ENCODE data around the gene CLEC20A.

CLEC20A gene

GRCh38 chr1:178477373-178477772 lies 19.4 kb downstream of the CLEC20A start:
- Mint-ChIP-seq H3K4me1 (peaks cover 7% of the 10 kb centered on the region), H3K9me3 (no peaks in the 10 kb centered on the region), H3K27ac (peak overlapping the region; percentile 29 to 74 (median 30)), H3K4me3 (no peak overlapping the region), H3K36me3 (ENCODE audit: low read depth) (peaks cover 26% of the 10 kb centered on the region), H3K27me3 (ENCODE audit: low read depth) (no peaks in the 10 kb centered on the region)
- TF ChIP-seq CTCF (IDR thresholded peaks at IDR 0.05; ENCODE audit: unreplicated experiment in 3 of 3) = no peak

- no peak for TF ChIP-seq CTCF (IDR thresholded peaks at IDR 0.05; ENCODE audit: unreplicated experiment in 3 of 3)
- peak overlapping the region in 2 of 3 experiments; percentile 9 to 93 for H3K27ac Mint-ChIP-seq
- peaks cover 21% of the 10 kb centered on the region for H3K4me1 Mint-ChIP-seq
- no peak overlapping the region for H3K4me3 Mint-ChIP-seq
- peaks cover 26% of the 10 kb centered on the region for H3K36me3 Mint-ChIP-seq (ENCODE audit: low read depth)
- no peaks in the 10 kb centered on the region for H3K27me3 Mint-ChIP-seq (ENCODE audit: low read depth)
- no peaks in the 10 kb centered on the region for H3K9me3 Mint-ChIP-seq
These were observed 24.2 kb downstream of the CLEC20A start for GRCh38 chr1:178472531-178472930.

GRCh38 chr1:178470411-178470960 lies 26.3 kb downstream of the CLEC20A start:
- Mint-ChIP-seq H3K4me3 (peak overlapping the region in 1 of 3 experiments; percentile 24), H3K9me3 (no peaks in the 10 kb centered on the region), H3K27me3 (ENCODE audit: low read depth) (no peaks in the 10 kb centered on the region), H3K36me3 (ENCODE audit: low read depth) (peaks cover 41% of the 10 kb centered on the region), H3K4me1 (peaks cover 15% of the 10 kb centered on the region), H3K27ac (peak overlapping the region; percentile 72 to 93 (median 80))
- TF ChIP-seq CTCF (IDR thresholded peaks at IDR 0.05; ENCODE audit: unreplicated experiment in 3 of 3) = no peak

GRCh38 chr1:178467837-178468236 lies 28.9 kb downstream of the CLEC20A start:
- Mint-ChIP-seq H3K36me3 (ENCODE audit: low read depth) (peaks cover 33% of the 10 kb centered on the region), H3K27me3 (ENCODE audit: low read depth) (no peaks in the 10 kb centered on the region), H3K27ac (no peak overlapping the region), H3K4me1 (peaks cover 15% of the 10 kb centered on the region), H3K9me3 (no peaks in the 10 kb centered on the region), H3K4me3 (no peak overlapping the region)
- TF ChIP-seq CTCF (IDR thresholded peaks at IDR 0.05; ENCODE audit: unreplicated experiment in 3 of 3) = no peak

GRCh38 chr1:178465011-178465410 lies 31.8 kb downstream of the CLEC20A start:
- Mint-ChIP-seq H3K36me3 (ENCODE audit: low read depth) (peaks cover 29% of the 10 kb centered on the region), H3K27me3 (ENCODE audit: low read depth) (no peaks in the 10 kb centered on the region), H3K4me3 (no peak overlapping the region), H3K27ac (no peak overlapping the region), H3K4me1 (peaks cover under 1% of the 10 kb centered on the region), H3K9me3 (no peaks in the 10 kb centered on the region)
- no peak for TF ChIP-seq CTCF (IDR thresholded peaks at IDR 0.05; ENCODE audit: unreplicated experiment in 3 of 3)

GRCh38 chr1:178464566-178464965 lies 32.2 kb downstream of the CLEC20A start:
- no peaks in the 10 kb centered on the region for H3K4me1 Mint-ChIP-seq
- H3K27me3 Mint-ChIP-seq (ENCODE audit: low read depth) = no peaks in the 10 kb centered on the region
- H3K4me3 Mint-ChIP-seq = no peak overlapping the region
- TF ChIP-seq CTCF (IDR thresholded peaks at IDR 0.05; ENCODE audit: unreplicated experiment in 3 of 3) = no peak
- peaks cover 29% of the 10 kb centered on the region for H3K36me3 Mint-ChIP-seq (ENCODE audit: low read depth)
- no peak overlapping the region for H3K27ac Mint-ChIP-seq
- no peaks in the 10 kb centered on the region for H3K9me3 Mint-ChIP-seq
